ENCODE measurements around the gene FAM180B.

FAM180B gene

GRCh38 chr11:47564933-47565339, 21.5 kb upstream of the FAM180B start:
- TF ChIP-seq GATA3 (IDR thresholded peaks at IDR 0.05; ENCODE audit: low read depth, low read length) = no peak

- no peak for TF ChIP-seq GATA2 (IDR thresholded peaks at IDR 0.05; ENCODE audit: low read depth, low read length)
- no peak for TF ChIP-seq GATA3 (IDR thresholded peaks at IDR 0.05; ENCODE audit: low read depth, low read length)
Measured at GRCh38 chr11:47565340-47566148, 20.9 kb upstream of the FAM180B start, which contains the start of gene PTPMT1. PTPMT1 (plus strand) TSS chr11:47565599; CDS start chr11:47565623, 24 bp downstream.

DNA sequence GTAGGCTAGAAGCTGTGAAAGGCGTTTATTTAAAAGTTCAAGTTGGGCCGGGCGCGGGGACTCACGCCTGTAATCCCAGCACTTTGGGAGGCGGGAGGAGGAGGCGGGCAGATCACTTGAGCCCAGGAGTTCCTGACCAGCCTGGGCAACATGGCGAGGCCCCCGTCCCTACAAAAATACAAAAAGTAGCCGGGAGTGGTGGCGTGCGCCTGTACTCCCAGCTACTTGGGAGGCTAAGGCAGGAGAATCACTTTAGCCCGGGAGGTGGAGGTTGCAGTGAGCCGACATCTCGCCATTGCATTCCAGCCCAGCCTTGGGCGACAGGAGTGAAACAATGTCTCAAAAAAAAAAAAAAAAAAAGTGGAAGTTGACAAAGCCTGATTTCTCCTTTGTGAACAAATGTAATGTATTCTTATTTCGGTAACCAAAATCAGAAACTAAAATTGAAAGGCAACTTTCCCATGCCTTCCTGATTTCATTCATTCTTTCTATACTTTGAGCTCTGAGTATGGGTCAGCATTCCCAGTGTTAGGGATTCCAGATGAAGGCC, 20.3 kb upstream of the FAM180B start:
- TF ChIP-seq GATA2 (IDR thresholded peaks at IDR 0.05; ENCODE audit: low read depth, low read length) (no peak), GATA3 (IDR thresholded peaks at IDR 0.05; ENCODE audit: low read depth, low read length) (no peak)

DNA sequence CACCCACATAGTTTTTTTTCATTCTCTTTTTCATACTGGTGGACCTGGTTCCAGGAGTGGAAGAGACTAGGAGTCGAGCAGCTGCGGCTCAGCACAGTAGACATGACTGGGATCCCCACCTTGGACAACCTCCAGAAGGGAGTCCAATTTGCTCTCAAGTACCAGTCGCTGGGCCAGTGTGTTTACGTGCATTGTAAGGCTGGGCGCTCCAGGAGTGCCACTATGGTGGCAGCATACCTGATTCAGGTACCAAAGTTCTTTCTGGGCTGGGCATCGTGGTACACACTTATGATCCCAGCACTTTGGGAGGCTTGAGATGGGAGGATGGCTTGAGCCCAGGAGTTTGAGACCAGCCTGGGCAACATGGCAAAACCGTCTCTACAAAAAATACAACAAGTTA, 16.8 kb upstream of the FAM180B start:
- no peak for TF ChIP-seq GATA3 (IDR thresholded peaks at IDR 0.05; ENCODE audit: low read depth, low read length)
- TF ChIP-seq GATA2 (IDR thresholded peaks at IDR 0.05; ENCODE audit: low read depth, low read length) = no peak

DNA sequence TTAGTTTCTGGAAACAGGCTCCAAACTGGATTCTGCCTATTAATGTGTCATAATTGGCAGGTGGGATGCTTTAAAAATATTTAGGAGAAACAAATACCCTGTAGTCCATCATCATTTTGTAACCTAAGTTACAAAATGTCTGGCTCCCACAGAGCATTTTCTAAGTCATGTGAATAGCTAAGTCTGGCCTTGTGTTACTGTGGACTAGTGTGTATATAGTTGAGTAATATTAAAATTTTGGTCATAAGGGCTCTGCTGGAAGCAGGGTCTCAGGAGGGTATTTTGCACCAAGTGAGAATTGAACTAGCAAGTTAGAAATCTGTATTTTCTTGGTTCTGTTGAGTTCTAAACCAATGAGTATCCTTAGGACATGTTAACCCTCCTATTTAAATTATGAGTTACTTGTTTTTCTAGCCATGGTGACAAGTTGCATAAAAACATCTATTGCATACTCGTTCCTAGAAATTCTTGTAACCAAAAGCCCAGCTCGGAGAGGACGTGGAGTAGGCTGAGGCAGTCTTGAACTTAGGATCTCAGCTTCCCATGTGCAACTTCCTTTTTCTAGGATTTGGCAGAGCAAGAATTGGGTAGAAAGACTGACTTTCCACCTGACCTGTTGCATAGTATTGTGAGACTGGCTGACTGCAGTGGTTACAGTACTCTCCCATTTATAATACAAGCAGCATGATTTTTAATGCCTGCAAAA, 15.7 kb upstream of the FAM180B start:
- no peak for TF ChIP-seq GATA3 (IDR thresholded peaks at IDR 0.05; ENCODE audit: low read depth, low read length)
- TF ChIP-seq GATA2 (IDR thresholded peaks at IDR 0.05; ENCODE audit: low read depth, low read length) = no peak

GRCh38 chr11:47571357-47571729, 15.1 kb upstream of the FAM180B start:
- TF ChIP-seq GATA2 (IDR thresholded peaks at IDR 0.05; ENCODE audit: low read depth, low read length) = no peak

DNA sequence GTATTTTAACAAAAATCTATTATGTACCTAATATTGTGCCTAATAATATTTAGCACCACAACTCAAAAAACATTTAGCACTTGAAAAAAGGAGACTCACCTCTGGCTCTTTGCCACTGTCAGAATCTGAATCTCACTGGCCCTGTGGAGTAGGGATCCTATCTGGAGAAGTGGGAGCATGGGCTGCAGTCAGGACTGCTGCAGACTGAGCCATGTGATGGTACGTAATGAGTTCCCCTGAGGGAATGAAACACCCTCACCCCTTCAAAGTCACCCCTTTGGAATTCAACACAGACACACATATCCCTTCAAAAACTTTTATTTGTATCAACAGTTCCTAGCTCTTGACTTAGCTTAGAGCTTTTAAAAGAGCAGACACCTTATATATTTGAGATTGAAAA, 14.6 kb upstream of the FAM180B start:
- no peak for TF ChIP-seq GATA2 (IDR thresholded peaks at IDR 0.05; ENCODE audit: low read depth, low read length)
- TF ChIP-seq GATA3 (IDR thresholded peaks at IDR 0.05; ENCODE audit: low read depth, low read length) = no peak

DNA sequence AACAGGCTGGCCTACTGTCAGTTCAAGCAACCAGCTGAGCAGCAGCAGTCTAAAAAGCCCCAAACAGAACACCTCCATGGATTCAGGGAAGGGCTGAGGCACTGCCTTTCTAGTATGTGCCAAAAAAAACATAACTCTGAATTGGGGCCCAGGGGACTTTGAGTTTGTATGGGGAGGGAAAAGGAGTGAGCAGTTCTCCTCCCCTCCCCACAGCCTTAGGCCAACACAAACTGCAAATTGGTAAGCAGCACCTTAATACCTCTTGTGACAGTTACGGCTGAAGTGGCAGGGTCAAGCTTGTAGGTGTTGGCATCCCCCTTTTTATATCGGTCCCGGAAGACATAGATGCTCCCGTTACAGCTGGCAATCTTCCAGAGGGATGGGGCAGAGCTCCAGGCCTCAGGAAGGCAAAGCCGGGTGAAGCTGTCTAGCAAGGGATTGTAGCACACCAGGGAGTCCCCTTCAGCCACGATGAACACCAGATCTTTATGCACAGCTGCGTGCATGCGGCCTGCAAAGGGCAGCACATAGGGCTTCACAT, 13.7 kb upstream of the FAM180B start:
- TF ChIP-seq GATA3 (IDR thresholded peaks at IDR 0.05; ENCODE audit: low read depth, low read length) = no peak
- TF ChIP-seq GATA2 (IDR thresholded peaks at IDR 0.05; ENCODE audit: low read depth, low read length) = no peak

DNA sequence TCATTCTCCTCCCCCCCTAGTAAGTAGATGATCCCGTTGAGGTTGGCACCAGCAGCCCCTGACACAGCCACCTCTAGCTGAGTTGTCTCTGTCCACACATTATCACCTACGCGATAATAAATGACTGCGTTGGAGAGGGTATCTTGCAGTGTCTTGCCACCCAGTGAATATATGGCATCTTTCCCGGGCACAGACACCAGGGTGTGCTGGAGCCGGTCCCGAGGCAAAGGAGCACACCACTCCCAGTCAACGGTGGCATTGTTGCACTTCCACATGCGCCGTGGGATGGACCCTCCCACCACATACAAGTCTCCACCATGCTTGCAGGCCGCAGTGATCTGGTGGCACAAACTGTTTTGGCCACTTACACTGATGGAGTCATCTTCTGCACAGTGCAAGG, 13.2 kb upstream of the FAM180B start:
- no peak for TF ChIP-seq GATA3 (IDR thresholded peaks at IDR 0.05; ENCODE audit: low read depth, low read length)
- no peak for TF ChIP-seq GATA2 (IDR thresholded peaks at IDR 0.05; ENCODE audit: low read depth, low read length)

DNA sequence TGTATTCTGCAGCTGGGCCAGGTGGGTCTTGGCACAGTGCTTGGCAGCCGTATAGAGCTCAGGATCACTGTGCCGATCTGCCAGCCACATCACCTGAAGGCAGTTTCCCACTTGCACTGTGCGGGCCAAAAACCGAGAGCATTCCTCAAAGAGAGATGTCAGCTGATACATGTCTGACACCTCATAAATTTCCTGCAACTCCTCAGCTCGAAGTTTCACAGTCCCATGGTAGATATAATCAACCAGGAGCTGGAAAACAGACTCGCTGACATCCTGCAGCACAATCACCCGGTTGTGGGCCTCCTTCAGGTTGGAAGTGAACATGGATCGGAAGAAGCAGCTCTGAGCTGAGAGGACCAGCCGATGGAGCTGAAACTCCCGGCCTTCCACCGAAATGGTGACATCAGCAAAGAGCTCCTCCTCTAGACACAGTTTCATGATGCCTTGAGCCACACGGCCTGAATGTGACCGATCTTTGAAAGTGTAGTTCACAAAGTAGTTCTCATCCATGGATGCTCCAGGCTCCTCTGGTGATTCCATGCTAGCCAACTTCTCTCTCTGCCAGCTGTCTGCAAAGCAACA, 8.9 kb upstream of the FAM180B start:
- TF ChIP-seq GATA2 (IDR thresholded peaks at IDR 0.05; ENCODE audit: low read depth, low read length) = no peak
- TF ChIP-seq GATA3 (IDR thresholded peaks at IDR 0.05; ENCODE audit: low read depth, low read length) = no peak

- TF ChIP-seq GATA3 (IDR thresholded peaks at IDR 0.05; ENCODE audit: low read depth, low read length) = no peak
- no peak for TF ChIP-seq GATA2 (IDR thresholded peaks at IDR 0.05; ENCODE audit: low read depth, low read length)
Measured at GRCh38 chr11:47578524-47579494, 7.7 kb upstream of the FAM180B start, which contains the start of the genes KBTBD4 and NDUFS3. KBTBD4 (minus strand) TSS chr11:47578970; CDS start chr11:47578951, 19 bp downstream. NDUFS3 (plus strand) TSS chr11:47579074; CDS start chr11:47579092, 18 bp downstream.

- no peak for TF ChIP-seq GATA3 (IDR thresholded peaks at IDR 0.05; ENCODE audit: low read depth, low read length)
- TF ChIP-seq GATA2 (IDR thresholded peaks at IDR 0.05; ENCODE audit: low read depth, low read length) = no peak
Measured at GRCh38 chr11:47583844-47584243, 2.6 kb upstream of the FAM180B start.
